ENCODE measurements around the gene SDHAF1.

DNA sequence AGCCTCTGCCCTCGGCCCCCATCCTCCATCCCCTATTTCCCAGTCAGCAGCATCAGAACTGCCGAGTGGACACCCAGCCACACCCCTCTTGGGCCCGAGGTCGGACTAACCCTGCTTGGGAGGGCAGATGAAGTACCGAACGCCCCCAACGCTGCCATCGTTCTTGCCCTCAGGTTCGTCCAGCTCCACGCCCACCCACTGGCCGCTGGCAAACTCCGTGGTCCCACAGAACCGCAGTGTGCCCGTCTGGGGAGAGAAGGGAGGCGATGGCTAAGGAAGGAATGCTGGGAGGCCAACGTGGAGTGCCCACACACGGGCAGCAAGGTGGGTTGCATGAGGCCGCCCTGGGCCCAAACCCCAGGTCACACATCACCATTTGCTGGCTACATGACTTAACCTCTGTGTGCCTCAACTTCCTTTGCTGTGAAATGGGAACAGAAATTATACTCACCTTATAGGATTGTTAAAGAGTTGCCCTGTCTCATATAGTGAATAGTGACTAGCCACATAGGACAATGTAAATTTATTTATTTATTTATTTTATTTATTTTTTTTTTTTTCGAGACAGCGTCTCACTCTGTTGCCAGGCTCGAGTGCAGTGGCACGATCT lies 24.2 kb downstream of the SDHAF1 start:
- no peak for TF ChIP-seq EZH2 (IDR thresholded peaks at IDR 0.05; ENCODE audit: borderline replicate concordance)
- TF ChIP-seq, protein P1, sequence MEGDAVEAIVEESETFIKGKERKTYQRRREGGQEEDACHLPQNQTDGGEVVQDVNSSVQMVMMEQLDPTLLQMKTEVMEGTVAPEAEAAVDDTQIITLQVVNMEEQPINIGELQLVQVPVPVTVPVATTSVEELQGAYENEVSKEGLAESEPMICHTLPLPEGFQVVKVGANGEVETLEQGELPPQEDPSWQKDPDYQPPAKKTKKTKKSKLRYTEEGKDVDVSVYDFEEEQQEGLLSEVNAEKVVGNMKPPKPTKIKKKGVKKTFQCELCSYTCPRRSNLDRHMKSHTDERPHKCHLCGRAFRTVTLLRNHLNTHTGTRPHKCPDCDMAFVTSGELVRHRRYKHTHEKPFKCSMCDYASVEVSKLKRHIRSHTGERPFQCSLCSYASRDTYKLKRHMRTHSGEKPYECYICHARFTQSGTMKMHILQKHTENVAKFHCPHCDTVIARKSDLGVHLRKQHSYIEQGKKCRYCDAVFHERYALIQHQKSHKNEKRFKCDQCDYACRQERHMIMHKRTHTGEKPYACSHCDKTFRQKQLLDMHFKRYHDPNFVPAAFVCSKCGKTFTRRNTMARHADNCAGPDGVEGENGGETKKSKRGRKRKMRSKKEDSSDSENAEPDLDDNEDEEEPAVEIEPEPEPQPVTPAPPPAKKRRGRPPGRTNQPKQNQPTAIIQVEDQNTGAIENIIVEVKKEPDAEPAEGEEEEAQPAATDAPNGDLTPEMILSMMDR (IDR thresholded peaks at IDR 0.05; ENCODE audit: poor library complexity): no peak
- TF ChIP-seq EZH2phosphoT487 (IDR thresholded peaks at IDR 0.05; ENCODE audit: low read depth, severe bottlenecking, unreplicated experiment): no peak
